AG10803 (cell line): ENCODE results near the gene EHD4.

Experiments
- DNase-seq: peaks from one replicate; pipeline ENCODE4 v3.0.0; 2010; ENCODE audit warnings: low read depth
- H3K4me3 ChIP-seq: 2 replicates; pipeline ENCODE4 v1.5.1; 2011; ENCODE audit warnings: mild to moderate bottlenecking, low read length, control low read depth
- TF ChIP-seq, protein P1 (sequence below): conservative IDR thresholded peaks from 2 replicates; pipeline ENCODE4 v1.5.1; 2011; ENCODE audit warnings: mild to moderate bottlenecking, low read length, control low read depth, inconsistent platforms

The EHD4 gene

DNA sequence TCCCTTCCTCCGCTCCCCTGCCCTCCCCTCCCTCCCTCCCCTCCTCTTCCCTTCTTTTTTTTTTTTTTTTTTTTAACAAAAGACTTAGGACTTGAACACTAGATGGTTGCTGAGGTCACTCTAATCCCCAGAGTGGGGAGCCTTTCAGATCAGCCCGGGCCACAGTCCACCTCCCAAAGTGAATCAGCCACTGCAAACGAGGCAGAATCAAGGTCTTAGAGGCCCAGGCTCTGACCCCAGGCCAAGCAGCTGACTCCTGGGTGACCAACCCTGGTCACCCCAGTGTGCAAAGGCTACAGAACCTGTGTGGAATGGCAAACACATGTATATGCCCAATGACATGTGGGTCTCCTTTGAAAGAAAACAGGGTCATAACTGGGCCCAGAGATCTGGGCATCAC, 18.3 kb upstream of the EHD4 start:
- no peak overlapping the region for H3K4me3 ChIP-seq
- TF ChIP-seq, protein P1, sequence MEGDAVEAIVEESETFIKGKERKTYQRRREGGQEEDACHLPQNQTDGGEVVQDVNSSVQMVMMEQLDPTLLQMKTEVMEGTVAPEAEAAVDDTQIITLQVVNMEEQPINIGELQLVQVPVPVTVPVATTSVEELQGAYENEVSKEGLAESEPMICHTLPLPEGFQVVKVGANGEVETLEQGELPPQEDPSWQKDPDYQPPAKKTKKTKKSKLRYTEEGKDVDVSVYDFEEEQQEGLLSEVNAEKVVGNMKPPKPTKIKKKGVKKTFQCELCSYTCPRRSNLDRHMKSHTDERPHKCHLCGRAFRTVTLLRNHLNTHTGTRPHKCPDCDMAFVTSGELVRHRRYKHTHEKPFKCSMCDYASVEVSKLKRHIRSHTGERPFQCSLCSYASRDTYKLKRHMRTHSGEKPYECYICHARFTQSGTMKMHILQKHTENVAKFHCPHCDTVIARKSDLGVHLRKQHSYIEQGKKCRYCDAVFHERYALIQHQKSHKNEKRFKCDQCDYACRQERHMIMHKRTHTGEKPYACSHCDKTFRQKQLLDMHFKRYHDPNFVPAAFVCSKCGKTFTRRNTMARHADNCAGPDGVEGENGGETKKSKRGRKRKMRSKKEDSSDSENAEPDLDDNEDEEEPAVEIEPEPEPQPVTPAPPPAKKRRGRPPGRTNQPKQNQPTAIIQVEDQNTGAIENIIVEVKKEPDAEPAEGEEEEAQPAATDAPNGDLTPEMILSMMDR = no peak
- no peak for DNase-seq

DNA sequence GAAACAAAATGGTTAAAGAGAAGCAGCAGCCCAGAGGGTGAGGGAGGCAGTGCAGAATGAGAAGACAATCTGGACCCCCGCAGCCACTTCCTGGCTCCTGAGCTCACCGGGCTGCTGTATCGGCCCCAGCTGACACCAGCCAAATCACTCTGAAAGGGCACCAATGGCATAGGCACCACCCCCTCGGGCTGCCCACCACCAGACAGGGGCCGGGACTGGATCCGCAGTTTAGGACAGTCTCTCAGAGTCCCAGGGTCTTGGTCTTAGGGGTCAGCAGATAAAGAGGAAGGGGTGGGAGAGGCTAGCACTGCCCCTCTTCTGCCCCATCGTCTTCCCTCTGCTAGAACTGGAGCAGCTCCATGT, 17.9 kb upstream of the EHD4 start:
- H3K4me3 ChIP-seq = no peak overlapping the region
- DNase-seq = no peak
- TF ChIP-seq, protein P1 = no peak

DNA sequence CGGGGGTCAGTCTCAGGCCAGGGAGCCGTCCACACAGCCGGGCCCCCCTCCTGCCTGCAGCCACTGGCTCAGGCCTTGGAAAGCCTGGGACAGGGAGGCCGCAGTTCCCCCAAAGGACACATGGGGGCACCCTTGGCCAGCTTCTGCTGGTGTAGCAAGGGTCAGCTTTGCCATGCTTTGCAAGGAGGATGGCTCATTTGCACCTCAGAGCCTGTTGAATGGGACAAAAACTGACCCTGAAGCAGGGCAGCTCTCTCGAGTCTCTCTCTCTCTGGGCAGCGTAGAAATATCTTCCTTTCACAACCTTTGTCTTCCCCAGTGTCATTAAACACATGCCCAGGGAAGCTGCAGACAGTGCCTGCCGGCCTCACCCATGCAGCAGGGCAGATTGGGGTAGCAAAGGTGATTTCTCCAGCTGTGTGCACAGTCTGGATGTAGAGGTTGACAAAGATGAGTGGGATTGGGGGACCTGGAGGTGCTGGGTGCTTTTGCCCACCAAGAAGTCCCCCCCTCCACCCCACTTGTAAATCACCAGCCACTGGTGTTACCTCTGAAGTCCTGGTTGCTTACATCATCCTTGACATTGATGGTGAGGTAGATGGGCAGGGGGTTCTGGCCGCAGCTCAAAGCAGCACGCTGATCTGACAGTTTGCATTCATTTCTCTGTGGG, 17.4 kb upstream of the EHD4 start:
- no peak overlapping the region for H3K4me3 ChIP-seq
- TF ChIP-seq, protein P1 = peak; percentile 96
- DNase-seq = peak; percentile 64

DNA sequence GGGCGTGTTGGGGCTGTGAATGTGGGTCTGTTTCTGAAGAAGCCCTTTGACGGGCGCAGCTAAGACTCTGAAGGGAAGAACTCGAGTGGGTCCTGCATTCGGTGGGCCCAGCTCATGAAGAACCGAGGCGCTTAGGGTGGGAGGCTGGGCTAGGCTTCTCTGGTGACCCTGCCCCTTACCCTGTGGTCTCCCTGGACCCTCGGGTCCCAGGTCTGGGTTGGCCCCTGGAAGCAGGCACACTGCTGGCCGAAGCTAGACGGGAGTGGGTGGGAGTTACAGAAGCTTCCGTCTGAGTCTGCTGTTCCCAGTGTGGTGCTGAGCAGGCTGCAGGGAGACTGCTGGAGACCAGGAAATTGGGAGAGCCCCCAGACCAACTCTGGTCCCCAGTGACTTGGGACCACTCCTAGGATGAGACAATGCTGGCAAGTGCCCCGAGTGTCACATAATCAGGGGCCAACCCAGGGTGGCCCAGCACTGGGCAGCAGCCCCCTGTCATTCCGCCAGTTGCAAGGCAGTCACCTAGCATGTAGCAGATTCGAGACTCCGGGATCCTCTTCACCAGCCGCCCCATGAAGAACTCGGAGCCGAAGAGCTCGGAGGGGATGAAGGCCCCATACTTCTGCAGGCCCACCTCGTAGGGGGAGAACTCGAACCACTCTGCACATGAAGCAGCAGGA, 16.7 kb upstream of the EHD4 start:
- TF ChIP-seq, protein P1 = no peak
- no peak overlapping the region for H3K4me3 ChIP-seq
- no peak for DNase-seq

DNA sequence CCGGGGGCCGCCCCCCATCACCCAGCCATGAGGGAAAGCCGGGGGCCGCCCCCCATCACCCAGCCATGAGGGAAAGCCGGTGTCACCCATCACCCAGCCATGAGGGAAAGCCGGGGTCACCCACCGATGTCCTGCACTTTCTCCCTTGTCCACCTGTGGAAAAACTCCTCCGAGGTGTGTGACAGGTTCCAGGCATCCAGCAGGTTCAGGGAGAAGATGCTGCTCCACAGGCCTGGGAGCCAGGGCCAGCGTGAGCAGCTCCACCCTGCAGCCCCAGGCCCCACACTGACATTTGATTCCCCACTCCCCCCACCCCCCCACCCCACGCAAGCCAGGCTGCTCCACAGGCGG, 15.5 kb upstream of the EHD4 start:
- no peak for DNase-seq
- H3K4me3 ChIP-seq = no peak overlapping the region
- TF ChIP-seq, protein P1 = no peak

DNA sequence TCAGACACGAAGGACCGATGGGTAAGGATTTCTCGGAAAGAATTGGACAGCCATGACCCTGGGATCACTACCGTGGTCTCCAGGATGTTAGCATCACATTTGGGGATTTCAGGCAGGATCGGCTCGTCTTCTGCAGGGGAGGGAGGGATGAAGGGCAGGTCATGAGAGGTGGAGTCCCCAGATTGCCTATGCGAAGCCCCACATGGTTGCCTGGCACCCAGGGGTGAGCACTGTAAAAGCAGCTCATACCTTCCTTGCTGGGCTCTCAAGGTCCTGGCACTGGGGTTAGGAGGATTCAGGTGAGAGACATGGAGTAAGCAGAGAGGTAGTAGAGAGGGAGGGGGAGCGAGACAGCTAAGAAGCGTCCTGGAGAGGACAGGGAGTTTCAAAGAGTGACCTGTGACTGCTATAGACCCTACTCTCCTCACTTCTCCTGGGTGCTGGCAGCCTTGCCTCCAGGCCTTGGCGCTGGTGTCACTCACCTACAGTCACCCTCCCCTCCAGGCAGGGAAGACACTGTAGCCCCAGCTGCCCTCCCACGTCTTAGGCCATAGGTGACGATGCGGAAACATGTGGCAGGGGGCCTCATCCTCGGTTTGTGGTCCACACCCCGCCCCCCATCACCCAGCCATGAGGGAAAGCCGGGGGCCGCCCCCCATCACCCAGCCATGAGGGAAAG, 15.0 kb upstream of the EHD4 start:
- TF ChIP-seq, protein P1 = no peak
- no peak for DNase-seq
- H3K4me3 ChIP-seq = no peak overlapping the region
